NOMO-1 (cell line): ENCODE results near the gene KRTAP5-7.
"Not testable (repeated sequence)": the region's sequence is repeated elsewhere in the genome, so short reads cannot be mapped to it uniquely, and the experiment has no call there.

Experiments
- DNase-seq, 2 experiments: peaks; one replicate each; lab custom pipeline; 2025; ENCODE audit not compliant: unreplicated experiment in 2 of 2; lab: John Stamatoyannopoulos, UW

KRTAP5-7 gene

GRCh38 chr11:71526796-71527575 is at the start of gene KRTAP5-7:
TSS of gene KRTAP5-7 (plus strand) at chr11:71527267. CDS start at chr11:71527301, 34 bp downstream.
- DNase-seq = not testable (repeated sequence)

DNA sequence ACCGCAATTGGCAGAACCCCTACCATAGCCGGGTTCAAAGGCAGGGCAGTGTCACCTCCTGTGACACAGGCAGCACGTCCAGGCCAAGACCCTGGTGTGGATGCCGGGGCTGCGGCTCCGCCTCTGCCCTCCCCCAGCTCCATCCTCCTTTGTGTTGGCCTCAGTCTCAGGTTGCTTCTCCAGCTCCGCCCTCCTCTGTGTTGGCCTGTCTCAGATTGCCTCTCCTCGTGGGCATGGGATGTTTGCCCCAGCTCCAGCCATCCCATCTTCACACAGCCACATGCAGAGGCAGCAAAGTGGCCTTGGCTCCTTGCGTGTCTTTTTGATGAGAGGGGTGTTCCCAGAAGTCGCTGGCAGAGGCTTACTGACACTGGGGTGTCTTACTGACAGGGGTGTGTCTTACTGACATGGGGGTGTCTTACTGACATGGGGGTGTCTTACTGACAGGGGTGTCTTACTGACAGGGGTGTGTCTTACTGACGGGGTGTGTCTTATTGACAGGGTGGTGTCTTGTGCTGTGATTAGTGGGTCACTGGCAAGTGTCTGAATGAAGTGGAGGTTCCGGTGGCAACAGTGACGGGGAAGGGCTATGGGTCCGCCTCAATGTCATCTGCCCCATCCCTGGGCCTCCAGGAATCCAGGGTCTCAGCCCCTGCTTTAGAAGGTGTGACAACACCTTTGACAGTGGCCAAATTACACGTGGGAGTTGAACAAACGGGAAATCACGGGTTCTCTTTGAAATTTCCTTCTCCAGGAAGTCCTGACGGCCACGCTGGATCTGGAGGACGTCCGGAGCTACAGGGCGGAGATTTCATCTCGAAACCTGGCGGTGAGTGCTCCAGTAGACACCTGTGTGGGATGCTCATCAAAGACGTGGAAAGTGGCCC is 49.2 kb upstream of the KRTAP5-7 start:
- no peak for DNase-seq

DNA sequence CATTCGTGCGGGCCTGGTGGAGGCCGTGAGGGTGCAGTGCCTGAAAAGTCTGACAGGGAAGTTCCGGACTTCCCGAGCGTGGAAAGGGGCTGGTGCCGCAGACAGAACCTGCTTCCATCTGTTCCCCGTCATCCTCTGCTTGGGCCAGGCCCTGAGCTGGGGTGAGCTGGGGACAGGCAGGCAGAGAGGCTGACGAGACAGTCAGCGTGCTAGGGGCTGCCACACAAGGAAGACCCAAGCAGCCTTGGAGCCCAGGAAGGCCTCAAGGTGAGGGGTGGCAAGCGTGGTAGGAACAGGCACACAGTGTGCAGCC is 48.6 kb upstream of the KRTAP5-7 start:
- no peak for DNase-seq

- DNase-seq = no peak
Measured at GRCh38 chr11:71481101-71481960, 45.7 kb upstream of the KRTAP5-7 start.

DNA sequence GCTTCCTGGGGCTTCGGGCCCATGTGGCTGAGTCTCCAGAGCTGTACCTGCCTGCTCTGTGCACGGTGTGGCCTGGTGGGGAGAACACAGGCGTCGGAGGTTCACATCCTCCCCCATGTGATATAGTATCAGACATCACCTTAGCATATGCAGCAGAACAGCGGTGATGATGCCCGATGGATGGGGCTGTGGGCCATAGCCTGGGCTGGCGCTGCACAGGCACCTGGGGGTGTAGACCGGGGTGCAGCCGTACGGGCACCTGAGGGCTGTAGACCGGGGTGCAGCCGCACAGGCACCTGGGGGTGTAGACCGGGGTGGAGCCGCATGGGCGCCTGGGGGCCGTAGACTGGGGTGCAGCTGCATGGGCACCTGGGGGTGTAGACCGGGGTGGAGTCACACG is 44.9 kb upstream of the KRTAP5-7 start:
- no peak for DNase-seq

- DNase-seq = no peak
Measured at GRCh38 chr11:71482746-71483364, 44.2 kb upstream of the KRTAP5-7 start.

GRCh38 chr11:71483692-71484091 is 43.4 kb upstream of the KRTAP5-7 start:
- no peak for DNase-seq

- DNase-seq = no peak
Measured at GRCh38 chr11:71484248-71485062, 42.6 kb upstream of the KRTAP5-7 start.

DNA sequence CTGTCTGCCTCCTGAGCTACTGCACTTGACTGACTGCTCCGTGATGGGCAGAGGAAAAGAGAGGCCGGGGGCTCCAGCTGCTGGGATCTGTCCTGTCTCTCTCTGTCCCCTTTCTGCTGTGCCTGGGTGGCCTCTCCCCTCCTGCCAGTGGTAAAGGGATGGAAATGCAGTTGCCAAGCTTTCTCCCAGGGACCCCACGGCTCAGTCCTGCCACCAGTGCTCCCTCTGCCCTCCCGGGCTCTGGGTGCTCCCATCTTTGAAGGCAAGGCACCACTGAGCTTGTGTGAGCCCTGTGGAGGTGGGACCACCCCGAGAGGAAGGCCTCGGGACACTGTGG is 42.0 kb upstream of the KRTAP5-7 start:
- DNase-seq = no peak

DNA sequence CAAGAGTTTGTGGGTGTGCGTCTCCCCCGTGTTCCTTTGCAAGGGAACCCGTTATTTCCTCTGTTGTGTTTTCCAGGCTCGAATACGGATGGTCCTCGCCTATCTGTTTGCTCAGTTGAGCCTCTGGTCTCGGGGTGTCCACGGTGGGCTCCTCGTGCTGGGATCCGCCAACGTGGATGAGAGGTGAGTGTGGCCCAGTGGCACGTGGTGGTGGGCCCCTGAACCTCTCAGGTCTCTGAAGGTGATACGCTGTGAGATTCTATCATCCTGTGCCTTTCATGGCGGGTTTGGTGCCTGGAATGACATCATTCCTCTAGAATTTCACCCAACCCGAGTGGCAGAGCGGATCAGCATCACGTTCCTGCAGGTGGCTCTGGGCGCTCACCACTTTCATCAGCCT is 41.6 kb upstream of the KRTAP5-7 start:
- no peak for DNase-seq

GRCh38 chr11:71486320-71486719 is 40.7 kb upstream of the KRTAP5-7 start:
- DNase-seq = no peak

DNA sequence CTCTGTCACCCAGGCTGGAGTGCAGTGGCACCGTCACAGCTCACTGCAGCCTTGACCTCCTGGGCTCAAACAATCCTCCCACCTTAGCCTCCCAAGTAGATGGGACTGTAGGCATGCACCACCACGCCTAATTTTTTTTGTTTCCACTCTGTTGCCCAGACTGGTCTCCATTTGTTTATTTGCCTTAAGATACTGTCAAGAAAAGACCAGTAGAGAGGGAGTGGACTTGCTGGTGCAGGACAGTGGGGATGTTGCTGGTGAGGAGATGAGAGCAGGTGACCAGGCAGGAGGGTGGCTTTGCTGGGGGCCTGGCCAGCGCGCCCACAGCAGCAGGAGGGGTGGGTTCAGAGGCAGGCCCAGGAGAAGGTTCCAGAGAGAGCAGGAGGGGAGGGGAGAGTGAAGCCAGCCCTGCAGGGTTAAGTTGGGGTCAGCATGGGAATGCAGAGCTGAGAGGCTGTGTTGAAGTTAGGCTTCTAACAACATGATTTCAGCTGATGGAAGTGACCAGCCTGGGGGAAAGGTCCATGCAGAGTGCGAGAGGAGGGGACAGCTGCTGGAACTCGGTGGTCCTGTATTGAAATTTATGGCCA is 38.3 kb upstream of the KRTAP5-7 start:
- no peak for DNase-seq

- DNase-seq = no peak
Measured at GRCh38 chr11:71489311-71490043, 37.6 kb upstream of the KRTAP5-7 start.

GRCh38 chr11:71490044-71490730 is 36.9 kb upstream of the KRTAP5-7 start:
- no peak for DNase-seq

GRCh38 chr11:71490731-71491390 is 36.2 kb upstream of the KRTAP5-7 start:
- DNase-seq = no peak

GRCh38 chr11:71491531-71491930 is 35.5 kb upstream of the KRTAP5-7 start:
- DNase-seq = no peak

GRCh38 chr11:71491940-71492339 is 35.1 kb upstream of the KRTAP5-7 start:
- DNase-seq = no peak
